NCI-H128 (cell line): ENCODE results near the gene VPS13D.
"Not testable (repeated sequence)": the region's sequence is repeated elsewhere in the genome, so short reads cannot be mapped to it uniquely, and the experiment has no call there.

ENCODE experiments used
- DNase-seq: peaks from one replicate; lab custom pipeline; 2025; ENCODE audit not compliant: unreplicated experiment; lab: John Stamatoyannopoulos, UW

VPS13D gene

GRCh38 chr1:12359359-12360133, 129.7 kb downstream of the VPS13D start:
- no peak for DNase-seq

- DNase-seq, result no peak
These were observed 138.8 kb downstream of the VPS13D start for GRCh38 chr1:12368646-12369045.

- no peak for DNase-seq
These were observed 139.4 kb downstream of the VPS13D start for GRCh38 chr1:12369258-12369657.

DNA sequence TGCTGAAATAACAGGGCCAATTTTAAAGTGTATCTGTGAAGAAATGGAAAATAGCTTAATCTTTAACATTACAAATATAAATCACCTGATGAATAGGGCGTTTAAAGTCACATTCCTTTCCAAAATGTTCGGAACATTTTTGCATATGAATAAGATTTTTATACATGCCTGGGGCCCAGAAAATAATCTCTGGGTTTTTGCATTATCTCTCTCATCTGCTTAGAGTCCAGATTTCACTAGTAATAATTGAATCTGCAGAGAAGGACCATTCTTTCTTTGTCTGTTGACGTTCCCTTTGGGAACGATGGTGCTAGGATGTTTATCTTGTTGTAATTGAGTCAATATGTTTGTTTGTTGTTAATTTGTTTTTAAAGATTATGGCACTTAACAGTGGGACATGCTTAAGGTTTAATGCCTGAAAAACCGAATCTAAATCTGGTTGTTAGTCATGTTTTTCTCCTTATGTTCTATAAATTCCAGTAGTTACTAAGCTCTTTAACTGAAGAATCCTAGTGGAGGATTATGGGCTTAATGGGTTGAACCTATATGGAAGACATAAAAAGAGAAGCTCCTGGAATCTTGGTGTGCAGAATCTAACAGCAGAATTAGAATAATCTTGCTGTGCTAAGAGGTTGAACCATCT, 140.6 kb downstream of the VPS13D start:
- no peak for DNase-seq

- no peak for DNase-seq
These were observed 141.2 kb downstream of the VPS13D start for GRCh38 chr1:12371053-12371452.

DNA sequence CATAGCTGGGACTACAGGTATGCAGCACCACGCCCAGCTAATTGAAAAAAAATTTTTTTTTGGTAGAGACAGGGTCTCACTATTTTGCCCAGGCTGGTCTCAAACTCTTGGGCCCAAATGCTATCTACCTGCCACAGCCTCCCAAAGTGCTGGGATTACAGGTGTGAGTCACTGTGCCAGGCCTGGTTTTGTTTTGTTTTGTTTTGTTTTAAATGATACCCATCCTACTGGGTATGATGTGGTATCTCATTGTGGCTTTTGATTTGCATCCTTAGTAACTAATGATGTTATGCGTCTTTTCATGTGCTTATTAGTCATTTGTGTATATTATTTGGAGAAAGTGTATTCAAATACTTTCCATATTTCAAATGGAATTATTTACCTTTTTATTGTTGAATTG, 142.3 kb downstream of the VPS13D start:
- no peak for DNase-seq

GRCh38 chr1:12372761-12373160, 142.9 kb downstream of the VPS13D start:
- no peak for DNase-seq

DNA sequence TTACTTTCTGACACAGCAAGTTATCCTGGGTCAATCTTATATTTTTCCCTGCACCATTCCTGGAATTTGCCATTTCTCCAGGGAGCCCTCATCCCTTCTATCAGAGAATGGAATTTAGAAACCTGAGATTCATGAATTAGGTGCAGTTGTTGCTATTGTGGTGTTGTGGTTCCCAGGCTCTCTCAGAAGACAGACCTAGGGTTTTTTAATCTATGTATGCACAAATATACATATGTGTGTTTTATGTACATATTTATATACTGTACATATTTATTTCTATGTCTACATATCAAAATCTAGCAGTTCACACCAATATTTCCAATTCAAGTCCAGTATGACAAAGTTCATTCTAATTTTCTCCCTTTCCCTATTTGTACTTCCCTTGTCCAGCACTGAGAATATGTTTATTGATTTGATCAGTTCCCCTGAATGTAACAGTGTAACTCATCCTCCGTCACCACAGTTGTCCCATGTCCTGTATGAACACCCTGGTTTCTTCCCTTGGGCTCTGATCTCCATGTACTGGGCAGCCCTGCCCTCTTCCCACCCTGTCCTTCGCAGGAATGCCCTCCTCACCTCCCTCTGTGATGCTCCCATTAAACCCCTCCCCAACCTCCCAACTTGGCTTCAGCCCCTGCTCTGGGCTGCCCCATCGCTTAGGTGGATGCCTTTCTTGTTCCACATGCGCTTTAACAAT, 145.5 kb downstream of the VPS13D start:
- DNase-seq, result no peak

GRCh38 chr1:12376236-12377045, 146.6 kb downstream of the VPS13D start:
- no peak for DNase-seq

- no peak for DNase-seq
These were observed 150.8 kb downstream of the VPS13D start for GRCh38 chr1:12380326-12381249.

DNA sequence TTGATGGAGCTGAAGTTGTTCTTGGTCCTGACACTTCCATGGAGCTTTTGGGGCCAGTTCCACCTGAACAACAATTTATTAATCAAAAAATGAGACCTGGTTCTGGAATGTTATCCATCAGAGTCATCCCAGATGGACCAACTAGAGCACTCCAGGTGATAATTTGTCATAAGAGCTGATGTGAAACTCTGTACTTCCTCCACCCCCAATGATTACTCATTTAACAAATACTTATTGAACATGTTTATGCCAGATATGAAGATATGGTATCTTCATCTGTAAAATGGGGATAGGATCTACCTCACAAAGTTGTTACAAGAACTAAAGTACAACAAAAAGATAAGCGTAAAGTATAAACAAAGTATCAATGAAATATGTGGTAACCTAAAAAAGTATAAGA, 153.2 kb downstream of the VPS13D start:
- no peak for DNase-seq

DNA sequence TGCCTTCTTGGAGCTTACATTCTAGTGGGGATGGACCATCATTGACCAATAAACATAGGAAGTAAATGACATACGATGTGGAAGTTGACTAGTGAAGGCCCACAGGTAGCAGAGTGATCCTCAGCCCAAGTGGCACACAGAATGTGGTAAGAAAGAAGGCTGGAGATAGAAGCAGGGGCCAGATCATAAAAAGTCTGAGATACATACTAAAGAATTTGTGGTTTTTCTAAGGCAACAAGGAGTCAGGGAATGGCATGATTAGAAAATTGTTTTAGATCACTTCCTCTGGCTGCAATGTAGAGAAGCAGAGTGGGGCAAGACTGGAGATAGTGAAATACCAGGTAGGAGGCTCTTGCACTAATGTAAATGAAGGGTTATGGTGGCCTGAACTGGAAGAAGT, 154.0 kb downstream of the VPS13D start:
- DNase-seq, result no peak

GRCh38 chr1:12384836-12385456, 155.1 kb downstream of the VPS13D start:
- no peak for DNase-seq

DNA sequence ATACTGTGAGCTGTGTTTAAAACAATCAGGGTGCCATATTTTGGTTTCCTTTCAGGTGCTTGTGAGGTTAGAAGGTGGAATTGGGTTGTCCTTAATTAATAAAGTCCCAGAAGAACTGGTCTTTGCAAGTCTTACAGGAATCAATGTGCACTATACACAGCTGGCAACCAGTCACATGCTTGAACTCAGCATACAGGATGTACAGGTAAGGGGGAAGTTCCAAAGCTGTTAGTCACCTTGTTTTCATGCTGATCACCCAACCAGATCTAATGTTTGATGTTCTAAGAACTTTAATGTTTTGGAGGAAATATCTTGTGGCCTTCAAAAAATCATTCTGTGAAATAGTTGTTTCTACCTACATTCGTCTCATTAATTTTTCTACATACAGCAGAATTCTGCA, 156.3 kb downstream of the VPS13D start:
- DNase-seq, result no peak

- no peak for DNase-seq
These were observed 157.8 kb downstream of the VPS13D start for GRCh38 chr1:12387641-12388040.

- not testable (repeated sequence) for DNase-seq
These were observed 160.5 kb downstream of the VPS13D start for GRCh38 chr1:12390296-12390695.

- DNase-seq, result no peak
These were observed 167.9 kb downstream of the VPS13D start for GRCh38 chr1:12397462-12398450.

- no peak for DNase-seq
These were observed 168.6 kb downstream of the VPS13D start for GRCh38 chr1:12398479-12398878.
